Stimulated activated CD4-positive, alpha-beta T cell treated with anti-CD3 and anti-CD28 coated beads, Interleukin-2, amount 100 ng/mL, for 48 hours (primary cell): ENCODE data around the gene TNFAIP3.
"Not testable (repeated sequence)": the region's sequence is repeated elsewhere in the genome, so short reads cannot be mapped to it uniquely, and the experiment has no call there.

Experiments
- DNase-seq, 2 donors: peaks; one replicate each; pipeline ENCODE4 v3.0.0-alpha.2; 2020

Gene TNFAIP3

GRCh38 chr6:137866914-137867684 lies at the start of gene TNFAIP3:
Gene TNFAIP3, plus strand, starts transcription at chr6:137867259. Its CDS starts 3,969 bp downstream, at chr6:137871228.
- peak; percentile 92 to 95 for DNase-seq

- DNase-seq: no peak
Observed at GRCh38 chr6:137818440-137818839, 48.6 kb upstream of the TNFAIP3 start.

- DNase-seq: no peak
Observed at GRCh38 chr6:137819740-137820139, 47.3 kb upstream of the TNFAIP3 start.

DNA sequence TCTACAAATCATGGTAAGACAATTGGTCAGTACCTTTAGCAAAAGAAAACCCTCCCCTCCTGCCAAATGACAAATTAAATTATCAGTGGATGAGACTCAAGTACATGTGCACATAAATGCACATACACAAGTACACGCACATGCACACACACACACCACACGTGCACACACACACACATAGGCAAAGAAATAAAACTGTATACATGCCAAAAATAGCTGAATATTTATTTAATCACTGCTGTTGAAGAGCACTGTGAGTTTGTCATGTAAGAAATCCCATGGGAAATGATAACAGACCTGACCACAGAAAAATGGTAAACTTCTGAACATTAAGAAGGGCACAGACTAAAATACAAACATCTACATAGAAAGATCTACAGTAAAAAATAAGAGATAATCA lies 46.6 kb upstream of the TNFAIP3 start:
- no peak for DNase-seq

GRCh38 chr6:137820952-137821351 lies 46.1 kb upstream of the TNFAIP3 start:
- no peak for DNase-seq

DNA sequence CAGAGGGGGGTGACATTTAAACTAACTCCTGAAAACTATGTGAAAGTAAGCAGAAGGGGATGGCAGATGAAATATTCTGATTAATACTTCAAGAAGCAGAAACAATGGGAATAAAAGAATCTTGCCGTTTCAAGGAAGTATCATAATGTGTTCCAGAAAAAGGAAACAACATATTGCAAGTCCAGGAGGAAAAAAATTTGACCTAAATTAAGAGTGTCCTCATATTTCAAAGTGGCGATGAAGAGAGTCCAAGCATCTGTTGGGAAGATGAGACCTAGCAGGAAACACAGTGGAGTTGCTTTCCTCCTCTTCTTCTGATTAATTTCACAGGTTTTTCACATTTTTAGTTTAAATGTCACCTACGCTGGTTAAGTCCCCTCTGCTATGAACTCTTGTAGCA lies 45.6 kb upstream of the TNFAIP3 start:
- DNase-seq: no peak

- peak; percentile 40 to 57 for DNase-seq
Observed at GRCh38 chr6:137823826-137824555, 43.1 kb upstream of the TNFAIP3 start.

GRCh38 chr6:137824556-137824879 lies 42.5 kb upstream of the TNFAIP3 start:
- DNase-seq: no peak

- DNase-seq: no peak
Observed at GRCh38 chr6:137824896-137825295, 42.2 kb upstream of the TNFAIP3 start.

DNA sequence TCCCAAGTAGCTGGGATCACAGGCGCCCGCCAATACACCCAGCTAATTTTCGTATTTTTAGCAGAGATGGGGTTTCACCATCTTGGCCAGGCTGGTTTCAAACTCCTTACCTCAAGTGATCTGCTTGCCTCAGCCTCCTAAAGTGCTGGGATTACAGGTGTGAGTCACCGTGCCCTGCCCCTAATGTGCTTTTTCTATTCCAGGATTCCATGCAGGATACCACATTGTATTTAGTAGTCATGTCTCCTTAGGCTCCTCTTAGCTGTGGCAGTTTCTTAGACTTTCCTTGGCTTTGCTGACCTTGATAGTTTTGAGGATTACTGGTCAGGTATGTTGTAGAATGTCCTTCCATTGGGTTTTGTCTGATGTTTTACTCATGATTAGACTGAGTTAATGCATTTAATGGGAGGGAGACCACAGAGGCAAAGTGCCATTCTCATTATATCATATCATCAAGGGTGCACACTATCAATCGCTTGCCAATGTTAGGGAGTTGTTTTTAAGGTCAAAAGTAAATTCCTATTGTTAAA lies 39.6 kb upstream of the TNFAIP3 start:
- DNase-seq: no peak

- DNase-seq: peak; percentile 44 to 48
Observed at GRCh38 chr6:137827977-137828810, 38.9 kb upstream of the TNFAIP3 start.

- no peak for DNase-seq
Observed at GRCh38 chr6:137829641-137830083, 37.4 kb upstream of the TNFAIP3 start.

DNA sequence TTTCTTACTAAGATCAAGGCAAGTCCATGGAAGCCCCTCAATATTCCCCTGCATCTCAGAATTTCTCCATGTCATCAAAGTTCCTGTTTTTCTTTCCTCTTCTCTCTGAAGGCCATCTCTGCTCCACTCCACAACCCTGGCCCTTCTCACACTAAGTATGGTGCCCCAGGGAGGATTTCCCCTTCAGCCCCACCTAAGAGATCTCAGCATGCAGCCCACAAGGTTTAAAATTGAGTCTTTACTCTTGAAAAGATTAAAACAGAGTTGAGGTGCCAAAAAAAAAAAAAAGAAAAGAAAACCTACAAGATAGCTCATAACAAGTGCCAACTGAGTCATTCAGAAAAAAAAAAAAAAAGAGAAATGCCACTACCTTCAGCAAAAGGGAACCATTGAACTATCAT lies 36.5 kb upstream of the TNFAIP3 start:
- DNase-seq: no peak

- DNase-seq: no peak
Observed at GRCh38 chr6:137832110-137832509, 34.9 kb upstream of the TNFAIP3 start.

DNA sequence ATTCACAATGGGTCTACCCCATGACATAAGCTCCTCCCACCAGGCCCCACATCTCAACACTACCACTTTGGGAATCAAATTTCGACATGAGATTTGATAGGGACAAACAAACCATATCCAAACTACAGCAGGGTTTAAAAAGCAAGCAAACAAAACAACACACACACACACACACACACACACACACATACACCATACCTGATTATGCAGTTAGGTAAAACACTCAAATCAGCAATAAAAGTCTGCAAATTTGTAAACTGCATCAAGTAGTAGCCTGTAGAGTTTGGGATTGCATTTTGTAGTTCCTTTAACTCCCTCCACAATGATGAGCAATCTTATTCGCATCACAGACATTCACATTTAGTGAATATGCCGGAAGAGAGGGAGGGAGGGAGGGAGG lies 32.6 kb upstream of the TNFAIP3 start:
- no peak for DNase-seq

- DNase-seq: no peak
Observed at GRCh38 chr6:137836788-137837187, 30.3 kb upstream of the TNFAIP3 start.

DNA sequence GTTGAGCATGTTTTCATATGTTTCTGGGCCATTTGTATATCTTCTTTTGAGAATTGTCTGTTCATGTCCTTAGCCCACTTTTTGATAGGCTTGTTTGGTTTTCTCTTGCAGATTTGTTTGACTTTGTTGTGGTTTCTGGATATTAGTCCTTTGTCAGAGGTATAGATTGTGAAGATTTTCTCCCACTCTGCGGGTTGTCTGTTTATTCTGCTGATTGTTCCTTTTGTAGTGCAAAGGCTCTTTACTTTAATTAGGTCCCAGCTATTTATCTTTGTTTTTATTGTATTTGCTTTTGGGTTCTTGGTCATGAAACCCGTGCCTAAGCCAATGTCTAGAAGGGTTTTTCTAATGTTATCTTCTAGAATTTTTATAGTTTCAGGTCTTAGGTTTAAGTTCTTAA lies 29.0 kb upstream of the TNFAIP3 start:
- DNase-seq: not testable (repeated sequence)

- DNase-seq: not testable (repeated sequence)
Observed at GRCh38 chr6:137838597-137838996, 28.5 kb upstream of the TNFAIP3 start.

DNA sequence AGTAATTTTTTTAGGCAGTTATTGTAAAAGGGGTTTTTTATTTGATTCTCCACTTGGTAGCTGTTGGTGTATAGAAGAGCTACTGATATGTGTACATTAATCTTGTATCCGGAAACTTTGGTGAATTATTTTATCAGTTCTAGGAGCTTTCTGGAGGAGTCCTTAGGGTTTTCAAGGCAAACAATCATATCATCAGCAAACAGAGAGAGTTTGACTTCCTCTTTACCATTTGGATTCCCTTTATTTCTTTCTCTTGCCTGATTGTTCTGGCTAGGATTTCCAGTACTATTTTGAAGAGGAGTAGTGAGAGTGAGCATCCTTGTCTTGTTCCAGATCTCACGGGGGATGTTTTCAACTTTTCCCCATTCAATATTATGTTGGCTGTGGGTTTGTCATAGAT lies 28.0 kb upstream of the TNFAIP3 start:
- DNase-seq: no peak

GRCh38 chr6:137840252-137840651 lies 26.8 kb upstream of the TNFAIP3 start:
- DNase-seq: no peak

- DNase-seq: no peak
Observed at GRCh38 chr6:137843211-137843610, 23.8 kb upstream of the TNFAIP3 start.

- not testable (repeated sequence) for DNase-seq
Observed at GRCh38 chr6:137844327-137844726, 22.7 kb upstream of the TNFAIP3 start.

DNA sequence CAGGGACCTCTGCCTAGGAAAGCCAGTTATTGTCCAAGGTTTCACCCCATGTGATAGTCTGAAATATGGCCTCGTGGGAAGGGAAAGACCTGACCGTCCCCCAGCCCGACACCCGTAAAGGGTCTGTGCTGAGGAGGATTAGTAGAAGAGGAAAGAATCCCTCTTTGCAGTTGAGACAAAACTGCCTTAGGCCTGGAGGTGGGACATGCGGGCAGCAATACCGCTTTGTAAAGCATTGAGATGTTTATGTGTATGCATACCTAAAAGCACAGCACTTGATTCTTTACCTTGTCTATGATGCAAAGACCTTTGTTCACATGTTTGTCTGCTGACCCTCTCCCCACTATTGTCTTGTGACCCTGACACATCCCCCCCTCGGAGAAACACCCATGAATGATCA lies 22.3 kb upstream of the TNFAIP3 start:
- not testable (repeated sequence) for DNase-seq
